DND-41 (cell line): ENCODE results near the gene DHRSX.

ENCODE experiments used
- CTCF ChIP-seq: IDR thresholded peaks from 2 replicates; pipeline ENCODE4 v1.5.1; 2012; ENCODE audit warnings: borderline replicate concordance, low read length, moderate library complexity, mild to moderate bottlenecking; ENCODE audit not compliant: poor library complexity, severe bottlenecking; ENCODE audit errors: extremely low read depth
- EZH2 ChIP-seq: IDR thresholded peaks from 3 replicates; pipeline ENCODE4 v1.6.1; 2012; ENCODE audit warnings: borderline replicate concordance, low read depth, mild to moderate bottlenecking, moderate library complexity, low read length, inconsistent platforms; ENCODE audit not compliant: severe bottlenecking

- TF ChIP-seq CTCF (no peak), EZH2 (no peak)
These were observed 198.9 kb downstream of the DHRSX start for GRCh38 chrX:2301901-2302300.
